Dedifferentiated amniotic fluid mesenchymal stem cell (primary cell): ENCODE results near the gene SPIRE2.
"Not testable (repeated sequence)": the region's sequence is repeated elsewhere in the genome, so short reads cannot be mapped to it uniquely, and the experiment has no call there.

Experiments
- DNase-seq: peaks from one replicate; pipeline ENCODE4 v3.0.0-alpha.2; 2016; ENCODE audit errors: extremely low spot score

The SPIRE2 gene

GRCh38 chr16:89828199-89828869, at the start of gene SPIRE2:
TSS of gene SPIRE2 (plus strand) at chr16:89828475. CDS start at chr16:89828551, 76 bp downstream.
- peak; percentile 69 for DNase-seq

- no peak for DNase-seq
These were observed 48.9 kb upstream of the SPIRE2 start for GRCh38 chr16:89779231-89779908.

DNA sequence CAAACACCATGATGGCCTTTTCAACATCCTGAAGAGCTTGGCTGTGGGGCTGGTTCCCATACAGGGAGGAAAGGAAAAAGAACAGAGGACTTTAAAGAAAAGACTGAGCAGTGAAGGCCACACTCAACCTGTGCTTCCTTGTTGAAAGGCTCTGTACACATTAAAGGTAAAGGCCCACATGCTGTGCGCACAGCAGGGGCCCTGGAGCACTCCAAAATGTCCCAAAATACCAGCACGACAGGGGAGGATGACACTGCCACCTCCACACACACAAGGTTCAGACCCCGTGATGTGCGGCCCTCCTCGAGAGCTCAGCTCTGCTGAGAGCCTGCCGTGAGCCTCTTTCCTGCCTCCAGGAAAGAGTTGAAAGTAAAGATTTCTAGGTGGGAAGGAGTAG, 48.4 kb upstream of the SPIRE2 start:
- no peak for DNase-seq

DNA sequence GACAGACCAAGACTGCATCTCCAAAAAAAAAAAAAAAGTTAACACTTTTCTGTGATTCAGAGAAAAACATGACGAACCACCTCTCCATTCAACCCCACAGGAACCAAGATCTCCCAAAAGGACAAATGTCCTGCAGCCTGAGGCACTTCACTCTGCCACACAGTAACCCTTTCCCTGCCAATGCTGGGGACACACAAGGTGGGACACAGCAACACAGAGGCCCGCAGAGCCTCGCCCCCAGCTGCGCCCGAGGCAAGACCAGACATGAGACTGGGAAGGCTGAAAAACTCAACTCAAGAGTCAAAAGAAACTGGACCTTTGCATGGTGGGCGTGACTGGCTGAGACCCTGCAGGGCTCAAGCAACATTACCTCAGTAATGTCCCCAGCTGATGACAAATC, 45.8 kb upstream of the SPIRE2 start:
- no peak for DNase-seq

DNA sequence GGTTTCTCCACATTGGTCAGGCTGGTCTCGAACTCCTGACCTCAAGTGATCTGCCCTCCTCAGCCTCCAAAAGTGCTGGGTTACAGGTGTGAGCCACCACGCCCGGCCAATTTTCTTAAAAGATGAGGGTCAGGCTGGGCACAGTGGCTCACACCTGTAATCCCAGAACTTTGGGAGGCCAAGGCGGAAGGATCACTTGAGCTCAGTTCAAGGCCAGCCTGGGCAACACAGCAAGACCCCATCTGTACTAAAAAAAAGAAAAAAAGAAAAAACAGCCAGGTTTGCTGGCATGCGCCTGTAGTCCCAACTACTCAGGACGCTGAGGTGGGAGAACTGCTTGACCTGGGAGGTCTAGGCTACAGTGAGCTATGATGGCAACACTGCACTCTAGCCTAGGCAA, 44.3 kb upstream of the SPIRE2 start:
- not testable (repeated sequence) for DNase-seq

GRCh38 chr16:89784406-89784805, 43.9 kb upstream of the SPIRE2 start:
- DNase-seq = no peak

- no peak for DNase-seq
These were observed 42.6 kb upstream of the SPIRE2 start for GRCh38 chr16:89785523-89786155.

DNA sequence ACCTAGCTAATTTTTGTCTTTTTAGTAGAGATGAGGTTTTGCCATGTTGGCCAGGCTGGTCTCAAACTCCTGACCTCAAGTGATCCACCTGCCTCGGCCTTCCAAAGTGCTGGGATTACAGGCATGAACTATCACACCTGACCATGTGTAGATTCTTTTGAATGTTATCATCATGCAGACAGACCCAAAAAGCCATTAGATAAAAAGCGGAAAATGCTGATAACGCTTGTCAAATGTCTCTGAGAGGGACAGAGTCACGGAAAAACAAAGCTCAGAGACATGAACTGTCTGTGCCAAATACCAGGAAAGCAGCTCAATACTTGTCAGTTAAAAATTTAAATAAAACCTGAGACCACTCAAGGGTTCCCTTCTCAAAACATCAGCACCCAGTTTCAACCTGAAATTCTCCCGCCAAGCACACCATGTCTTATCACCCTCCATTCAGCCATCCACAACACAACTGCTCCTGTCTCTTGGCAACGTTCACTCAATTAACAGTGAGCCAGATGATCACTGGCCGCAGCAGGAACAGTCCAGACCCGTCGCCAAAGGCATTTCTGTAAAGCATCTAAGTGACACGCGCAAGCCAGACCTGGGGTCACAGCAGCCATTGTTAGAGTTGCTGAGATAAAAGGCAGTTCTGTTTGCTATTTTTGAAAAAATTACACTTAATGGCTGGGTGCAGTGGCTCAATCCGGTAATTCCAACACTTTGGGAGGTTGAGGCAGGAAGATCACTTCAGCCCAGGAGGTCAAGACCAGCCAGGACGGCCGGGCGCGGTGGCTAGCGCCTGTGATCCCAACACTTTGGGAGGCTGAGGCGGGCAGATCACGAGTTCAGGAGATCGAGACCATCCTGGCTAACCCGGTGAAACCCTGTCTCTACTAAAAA, 41.6 kb upstream of the SPIRE2 start:
- no peak for DNase-seq

DNA sequence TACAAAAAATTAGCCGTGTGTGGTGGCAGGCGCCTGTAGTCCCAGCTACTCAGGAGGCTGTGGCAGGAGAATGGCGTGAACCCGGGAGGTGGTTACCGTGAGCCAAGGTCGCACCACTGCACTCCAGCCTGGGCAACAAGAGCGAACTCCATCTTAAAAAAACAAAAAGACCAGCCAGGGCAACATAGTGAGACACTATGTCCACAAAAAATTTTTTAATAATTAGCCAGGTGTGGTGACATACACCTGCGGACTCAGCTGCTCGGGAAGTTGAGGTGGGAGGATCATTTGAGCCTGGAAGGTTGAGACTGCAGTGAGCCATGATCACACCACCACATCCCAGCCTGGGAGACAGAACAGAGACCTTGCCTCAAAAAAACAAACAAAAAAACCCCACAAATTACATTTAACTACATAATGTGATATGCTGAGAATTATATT, 40.9 kb upstream of the SPIRE2 start:
- DNase-seq = no peak

GRCh38 chr16:89791278-89791995, 36.8 kb upstream of the SPIRE2 start:
- DNase-seq = no peak

GRCh38 chr16:89793092-89793491, 35.2 kb upstream of the SPIRE2 start:
- DNase-seq = not testable (repeated sequence)

DNA sequence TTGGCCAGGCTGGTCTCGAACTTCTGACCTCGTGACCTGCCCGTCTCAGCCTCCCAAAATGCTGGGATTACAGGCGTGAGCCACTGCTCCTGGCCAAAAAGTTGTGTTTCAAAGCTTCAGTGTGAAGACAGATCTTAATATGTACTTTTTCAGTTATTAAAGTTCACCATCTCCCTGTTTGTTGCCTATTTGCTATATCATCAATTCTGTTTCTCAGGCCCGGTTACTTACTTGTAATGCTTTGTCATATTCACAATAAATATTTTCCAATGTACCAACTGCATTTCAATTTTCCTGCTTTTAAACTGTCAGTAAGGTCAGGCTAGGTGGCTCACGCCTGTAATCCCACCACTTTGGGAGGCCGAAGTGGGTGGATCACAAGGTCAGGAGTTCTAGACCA, 34.3 kb upstream of the SPIRE2 start:
- DNase-seq = no peak

DNA sequence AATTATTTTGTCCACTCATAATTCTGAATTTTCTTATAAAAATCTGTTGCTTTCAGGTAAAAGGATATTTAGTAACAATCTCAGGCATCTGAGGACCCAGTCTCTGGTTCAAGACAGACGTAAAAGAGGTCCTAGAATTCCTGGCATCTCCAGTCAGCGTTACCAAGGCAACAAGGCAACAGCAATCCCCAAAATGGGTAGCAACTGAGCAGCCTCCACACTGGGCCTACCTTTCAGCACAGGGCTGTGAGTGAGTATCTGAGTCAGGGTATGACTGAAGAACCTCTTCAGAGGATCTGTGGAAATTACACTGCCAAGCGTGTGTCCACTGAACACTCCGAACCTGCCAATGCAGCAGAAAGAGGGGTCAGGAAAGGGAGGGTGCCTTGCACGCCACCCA, 32.6 kb upstream of the SPIRE2 start:
- DNase-seq = no peak

DNA sequence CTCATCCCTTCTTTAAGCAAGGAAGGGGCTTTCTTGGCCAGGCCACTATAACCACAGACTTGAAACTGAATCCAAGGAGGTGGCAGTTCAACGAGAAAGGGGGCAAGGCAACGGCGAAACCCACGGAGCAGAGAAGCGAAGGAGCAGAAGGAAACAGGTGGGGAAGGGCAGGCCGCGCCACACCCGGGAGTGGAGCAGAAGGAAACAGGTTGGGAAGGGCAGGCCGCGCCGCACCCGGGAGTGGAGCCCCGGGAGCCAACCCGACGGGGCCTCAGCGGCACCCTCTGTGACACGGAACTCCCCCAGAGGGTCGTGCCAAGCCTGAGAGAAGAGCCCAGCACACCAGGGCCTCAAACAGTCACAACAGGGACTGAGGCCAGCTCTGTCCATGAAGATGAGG, 32.2 kb upstream of the SPIRE2 start:
- no peak for DNase-seq

GRCh38 chr16:89798126-89798525, 30.1 kb upstream of the SPIRE2 start:
- no peak for DNase-seq

- no peak for DNase-seq
These were observed 29.4 kb upstream of the SPIRE2 start for GRCh38 chr16:89798832-89799370.

DNA sequence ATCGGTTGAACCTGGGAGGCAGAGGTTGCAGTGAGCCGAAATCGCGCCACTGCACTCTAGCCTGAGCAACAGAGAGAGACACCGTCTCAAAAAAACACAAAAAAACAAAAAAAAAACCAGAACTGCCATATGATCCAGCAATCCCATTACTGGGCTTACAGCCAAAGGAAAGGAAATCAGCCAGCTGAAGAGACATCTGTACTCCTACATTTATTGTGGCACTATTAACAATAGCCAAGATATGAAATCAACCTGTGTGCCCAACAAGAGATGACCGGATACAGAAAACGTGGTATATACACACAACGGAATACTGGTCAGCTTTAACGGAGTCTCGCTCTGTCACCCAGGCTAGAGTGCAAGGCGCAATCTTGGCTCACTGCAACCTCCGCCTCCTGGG, 26.5 kb upstream of the SPIRE2 start:
- DNase-seq = no peak

DNA sequence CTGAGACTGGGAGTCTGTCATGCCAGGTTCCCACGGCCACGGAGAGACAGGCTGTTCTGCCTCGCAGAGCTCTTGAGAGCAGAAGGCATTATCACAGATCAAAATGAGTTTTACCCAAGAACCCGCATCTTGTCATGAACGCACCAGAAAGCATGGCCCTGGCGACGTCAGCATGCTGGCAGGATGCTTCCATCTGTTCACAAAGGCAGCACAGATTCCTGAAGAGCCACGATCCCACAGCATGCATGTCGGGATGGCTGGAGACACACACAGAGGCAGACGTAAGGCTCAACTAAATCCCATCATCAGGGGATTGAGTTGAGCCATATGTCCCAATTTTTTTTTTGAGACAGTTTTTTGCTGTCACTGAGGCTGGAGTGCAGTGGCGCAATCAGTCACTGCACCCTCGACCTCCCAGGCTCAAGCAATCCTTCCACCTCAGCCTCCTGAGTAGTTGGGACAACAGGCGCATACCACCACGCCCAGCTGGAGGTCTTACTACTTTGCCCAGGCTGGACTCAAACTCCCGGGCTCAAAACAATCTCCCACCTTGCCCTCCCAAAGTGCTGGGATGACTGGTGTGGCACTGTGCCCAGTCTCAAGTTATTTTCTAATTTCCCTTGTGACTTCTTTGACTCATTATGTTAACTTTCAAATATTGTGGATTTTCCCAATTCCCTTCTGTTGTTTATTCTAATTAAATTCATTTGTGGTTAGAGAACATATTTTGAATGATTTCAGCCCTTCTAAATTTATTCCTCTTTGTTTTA, 23.0 kb upstream of the SPIRE2 start:
- DNase-seq = no peak

DNA sequence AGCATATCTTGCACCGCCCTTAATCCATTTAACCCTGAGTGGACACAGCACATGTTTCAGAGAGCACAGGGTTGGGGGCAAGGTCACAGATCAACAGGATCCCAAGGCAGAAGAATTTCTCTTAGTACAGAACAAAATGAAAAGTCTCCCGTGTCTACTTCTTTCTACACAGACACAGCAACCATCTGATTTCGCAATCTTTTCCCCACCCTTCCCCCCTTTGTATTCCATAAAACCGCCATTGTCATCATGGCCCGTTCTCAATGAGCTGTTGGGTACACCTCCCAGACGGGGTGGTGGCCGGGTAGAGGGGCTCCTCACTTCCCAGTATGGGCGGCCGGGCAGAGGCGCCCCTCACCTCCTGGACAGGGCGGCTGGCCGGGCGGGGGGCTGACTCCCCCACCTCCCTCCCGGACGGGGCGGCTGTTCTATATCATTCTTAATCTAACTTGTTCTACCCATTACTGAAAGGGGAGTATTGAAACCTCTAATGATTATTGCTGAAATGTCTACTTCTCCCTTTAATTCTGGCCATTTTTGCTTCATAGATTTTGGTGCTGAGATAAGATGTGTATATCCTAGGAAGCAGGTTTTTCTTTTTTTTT, 21.6 kb upstream of the SPIRE2 start:
- DNase-seq = not testable (repeated sequence)

DNA sequence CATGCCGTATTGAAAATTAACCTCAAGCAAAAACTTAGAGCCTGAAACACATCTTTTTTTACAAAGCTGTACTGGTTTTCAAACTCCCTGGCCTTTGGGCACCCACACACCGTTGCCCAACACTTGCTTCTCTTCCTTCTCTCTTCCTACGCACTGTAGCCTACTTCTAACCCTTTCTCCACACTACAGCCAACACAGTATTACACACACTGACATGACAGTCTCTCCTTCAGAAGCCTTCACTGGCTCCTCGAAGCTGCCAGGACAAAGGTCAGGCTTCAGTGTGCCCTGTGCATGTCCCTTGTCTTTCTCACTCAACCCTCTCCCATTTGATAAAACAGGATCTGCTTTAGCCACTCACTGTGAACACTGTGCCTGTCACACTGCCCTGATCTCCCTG, 19.8 kb upstream of the SPIRE2 start:
- no peak for DNase-seq
